Measurements from ENCODE around the gene FAM8A1. TPM values are rescaled to one million over a fixed set of nuclear protein-coding genes. Genes with fewer than 3 reads are reported as not detected.

The FAM8A1 gene
- polyA plus RNA-seq, 1 donor, result 25.5 TPM

DNA sequence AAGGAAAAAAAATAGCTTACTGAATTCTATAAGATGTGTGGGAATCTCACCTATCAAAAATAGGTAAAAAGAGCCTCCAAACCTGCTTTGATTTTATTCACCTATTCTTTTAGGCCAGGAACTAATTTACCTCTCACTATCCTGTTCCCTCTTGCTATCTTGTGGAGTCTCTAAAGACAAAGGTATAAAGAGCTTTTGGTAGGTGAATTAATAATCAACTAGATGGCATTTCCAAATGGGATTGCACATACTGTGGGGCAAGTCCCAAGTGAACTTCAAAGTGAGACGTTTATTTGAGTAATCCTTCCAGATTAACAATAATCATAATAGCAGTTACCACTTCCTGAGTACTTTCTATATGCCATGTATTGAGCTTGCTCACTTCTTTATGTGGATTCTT, 2.8 kb downstream of the FAM8A1 start:
- DNase-seq, result no peak

DNA sequence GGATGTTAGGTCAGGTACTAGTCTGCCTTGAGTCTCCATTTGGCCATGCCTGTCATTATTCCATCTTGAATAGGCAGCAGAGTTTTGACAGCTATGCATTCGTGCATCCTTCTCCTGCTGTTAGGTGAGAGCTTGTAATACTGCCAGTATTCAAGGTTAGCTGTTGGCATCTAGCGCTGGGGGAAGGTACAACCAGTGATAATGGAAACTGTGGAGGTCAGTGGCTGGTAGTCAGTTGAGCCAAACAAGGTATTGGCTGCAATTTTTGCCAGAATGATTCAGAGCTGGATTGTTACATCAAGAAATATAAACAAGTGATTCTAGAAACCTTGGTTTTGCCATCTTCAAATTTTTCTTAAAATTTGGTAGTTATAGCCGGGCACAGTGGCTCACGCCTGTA, 6.5 kb downstream of the FAM8A1 start:
- no peak for DNase-seq

DNA sequence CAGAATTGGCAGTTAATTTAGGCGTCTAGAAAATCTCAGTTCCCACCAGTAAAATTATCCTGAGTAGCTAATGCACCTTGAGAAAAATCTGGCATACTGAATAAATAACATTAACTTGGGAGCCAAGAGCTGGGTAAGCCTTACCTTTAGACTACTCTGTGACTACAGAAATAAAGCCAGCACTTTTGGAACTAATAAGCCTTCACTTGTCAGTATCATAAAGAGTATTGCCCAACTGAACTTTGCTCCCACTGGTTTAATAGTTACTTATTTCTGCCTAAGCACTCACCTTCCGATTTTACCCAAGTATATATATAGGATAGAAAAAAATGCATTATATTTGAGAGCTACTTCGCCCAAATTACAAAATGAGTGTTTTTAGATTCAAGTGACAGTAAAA, 10.7 kb downstream of the FAM8A1 start:
- DNase-seq, result no peak

DNA sequence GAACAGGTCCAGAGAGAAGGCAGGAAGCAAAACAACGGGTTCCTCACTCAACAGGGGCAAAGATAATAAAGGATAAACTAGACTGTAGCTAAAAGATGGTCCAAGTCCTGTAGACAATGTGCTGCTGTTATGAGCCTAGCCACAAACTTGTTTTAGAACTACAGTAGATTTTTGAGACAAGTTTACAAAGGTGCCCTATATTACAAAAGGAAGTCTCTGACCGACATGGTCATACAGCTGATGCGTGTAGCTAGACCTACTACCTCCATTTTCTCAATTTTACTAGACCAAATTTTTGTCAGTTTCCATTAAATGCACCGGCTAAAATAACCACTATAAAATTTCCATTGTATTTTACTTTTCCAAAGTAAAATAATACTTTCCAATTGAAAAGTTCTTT, 11.9 kb downstream of the FAM8A1 start:
- no peak for DNase-seq

DNA sequence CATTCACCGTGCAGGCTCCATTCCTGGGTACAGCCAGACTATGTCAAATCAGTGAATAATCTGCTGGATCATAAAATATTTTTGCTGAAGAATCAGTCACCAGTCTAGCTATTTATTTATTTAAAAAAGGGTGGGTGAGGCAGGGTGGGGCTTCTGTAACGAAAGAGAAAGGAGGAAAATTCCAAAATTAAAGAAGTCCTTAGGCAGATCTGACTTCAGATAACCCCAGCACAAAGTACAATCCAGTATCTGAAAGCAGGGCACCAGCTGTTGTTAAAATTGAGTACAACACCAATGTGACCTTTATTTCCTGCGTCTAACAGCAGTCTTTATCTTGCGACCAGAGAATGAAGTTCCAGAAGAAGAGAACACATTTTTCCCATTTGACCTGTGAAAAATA, 15.7 kb downstream of the FAM8A1 start:
- no peak for DNase-seq

DNA sequence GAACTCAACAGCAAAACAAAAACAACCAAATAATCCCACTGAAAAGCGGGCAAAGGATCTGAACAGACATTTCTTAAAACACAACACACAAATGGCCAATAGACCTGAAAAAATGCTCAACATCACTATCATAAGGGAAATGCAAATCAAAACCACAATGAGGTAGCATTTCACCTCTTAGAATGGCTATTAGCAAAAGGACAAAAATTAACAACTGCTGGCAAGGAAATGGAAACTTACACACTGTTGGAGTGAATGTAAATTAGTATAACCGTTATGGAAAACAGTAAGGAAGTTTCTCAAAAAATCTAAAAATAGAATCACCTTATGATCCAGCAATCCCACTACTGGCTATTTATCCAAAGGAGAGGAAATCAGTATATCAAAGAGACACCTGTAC, 20.9 kb downstream of the FAM8A1 start:
- no peak for DNase-seq

DNA sequence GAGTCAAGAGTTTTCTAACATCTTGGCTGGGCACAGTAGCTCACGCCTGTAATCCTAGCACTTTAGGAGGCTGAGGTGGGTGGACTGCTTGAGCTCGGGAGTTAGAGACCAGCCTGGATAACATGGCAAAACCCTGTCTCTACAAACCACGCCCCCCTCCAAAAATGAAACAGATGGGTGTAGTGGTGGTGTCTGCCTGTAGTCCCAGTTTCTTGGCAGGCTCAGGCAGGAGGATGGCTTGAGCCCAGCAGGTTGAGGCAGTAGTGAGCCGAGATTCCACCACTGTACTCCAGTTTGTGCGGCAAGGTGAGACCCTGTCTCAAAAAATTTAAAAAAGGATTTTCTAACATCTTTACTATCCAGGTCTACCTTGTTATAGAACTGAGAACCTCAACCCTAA, 22.0 kb downstream of the FAM8A1 start:
- no peak for DNase-seq

DNA sequence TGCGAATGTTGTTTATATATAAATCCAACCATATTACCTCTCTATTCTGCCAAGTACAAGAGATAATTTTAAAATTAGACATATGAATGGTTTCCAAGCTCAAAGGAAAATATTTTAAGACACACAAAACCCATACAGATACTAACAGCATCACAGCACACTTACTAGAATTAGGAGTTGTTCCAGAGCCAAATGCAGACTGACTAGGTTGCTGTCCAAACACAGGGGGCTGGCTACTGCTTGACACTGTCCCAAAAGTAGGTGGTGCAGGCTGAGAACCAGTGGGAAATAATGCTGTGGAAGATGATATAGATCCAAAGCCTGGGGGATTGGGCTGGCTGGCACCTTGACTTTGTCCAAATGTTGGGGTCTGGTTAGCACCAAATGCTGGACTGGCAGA, 24.3 kb downstream of the FAM8A1 start:
- DNase-seq, result no peak

DNA sequence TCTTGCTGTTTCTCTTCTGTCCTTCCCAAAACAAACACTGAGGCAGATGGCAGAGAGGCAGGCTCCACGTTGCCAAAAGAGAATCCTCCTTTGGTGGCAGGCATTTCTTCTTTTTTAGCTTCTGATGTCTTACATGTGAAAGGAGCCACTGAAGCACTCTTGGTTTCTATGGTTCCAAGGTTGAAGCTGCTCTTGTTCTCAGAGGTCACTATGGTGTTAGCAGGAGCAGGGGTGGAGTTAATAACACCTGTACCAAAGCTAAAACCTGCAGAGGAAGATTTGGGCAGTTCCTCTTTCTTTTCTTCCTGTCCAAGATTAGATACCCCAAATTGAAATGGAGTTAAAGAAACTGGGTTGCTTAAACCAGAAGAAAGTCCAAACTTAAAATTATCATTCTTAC, 28.8 kb downstream of the FAM8A1 start:
- DNase-seq, result no peak

DNA sequence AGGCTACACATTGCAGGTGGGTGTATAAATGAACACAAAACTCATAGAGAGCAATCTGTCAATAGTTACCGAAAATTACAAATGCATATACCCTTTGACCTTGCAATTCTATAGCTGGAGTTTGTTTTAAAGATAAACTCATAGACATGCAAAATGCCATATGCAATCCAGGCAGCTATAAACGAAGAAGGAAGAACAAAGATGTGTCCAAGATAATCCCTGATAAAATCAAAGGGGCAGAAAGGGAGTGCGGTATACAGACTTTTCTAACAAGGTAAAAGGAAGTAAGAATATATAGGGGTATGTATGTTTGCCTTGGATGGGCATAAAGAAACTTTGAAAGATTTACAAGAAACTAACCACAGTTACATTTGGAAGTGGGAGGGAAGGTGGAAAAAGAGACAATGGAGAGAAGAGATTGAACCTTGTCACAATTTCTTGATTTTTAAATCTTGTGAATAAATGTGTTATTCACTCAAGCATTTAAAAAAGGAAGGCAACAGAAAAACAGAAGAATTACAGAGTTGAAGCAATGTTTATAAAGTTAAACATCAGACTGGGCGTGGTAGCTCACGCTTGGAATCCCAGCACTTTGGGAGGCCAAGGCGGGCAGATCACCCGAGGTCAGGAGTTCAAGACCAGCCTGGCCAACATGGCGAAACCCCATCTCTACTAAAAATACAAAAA, 29.9 kb downstream of the FAM8A1 start:
- DNase-seq, result no peak

DNA sequence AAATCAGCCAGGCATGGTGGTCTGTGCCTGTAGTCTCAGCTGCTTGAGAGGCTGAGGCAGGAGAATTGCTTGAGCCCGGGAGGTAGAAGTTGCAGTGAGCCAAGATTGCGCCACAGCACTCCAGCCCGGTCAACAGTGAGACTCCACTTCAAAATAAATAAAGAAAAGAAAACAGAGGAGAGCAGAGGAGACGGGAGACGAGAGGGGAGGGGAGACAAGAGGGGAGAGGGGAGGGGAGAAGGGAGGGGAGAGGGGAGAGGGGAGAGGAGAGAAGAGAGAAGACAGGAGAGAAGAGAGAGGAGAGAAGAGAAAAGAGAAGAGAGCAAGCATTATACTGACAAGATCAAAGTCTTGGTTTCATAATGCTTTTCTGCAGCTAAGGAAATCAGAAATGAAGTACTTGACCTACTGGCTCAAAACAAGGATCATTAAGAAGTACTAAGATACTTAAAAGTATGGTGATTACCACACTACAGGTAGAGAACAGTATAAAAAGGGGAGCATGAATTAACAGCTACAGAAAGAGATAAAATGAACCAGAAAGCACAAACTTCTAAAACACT, 30.5 kb downstream of the FAM8A1 start:
- no peak for DNase-seq

DNA sequence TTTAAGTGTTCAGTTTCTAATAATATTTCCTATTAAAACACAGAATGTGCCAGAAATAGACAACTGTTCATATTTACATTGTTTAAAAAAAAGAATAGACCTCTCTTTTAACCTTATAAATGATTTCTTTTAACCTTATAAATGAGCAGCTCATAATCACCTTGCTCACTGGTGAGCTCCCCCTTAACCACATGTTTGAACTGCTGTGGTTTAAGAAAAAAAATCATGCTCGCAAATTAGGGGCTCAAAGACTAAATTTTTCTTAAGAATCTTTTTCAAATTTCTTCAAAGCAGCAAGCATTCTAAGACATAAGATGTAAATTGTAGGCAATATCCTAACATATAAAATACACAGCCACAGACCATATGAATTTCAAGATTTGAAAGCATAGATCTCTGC, 32.8 kb downstream of the FAM8A1 start:
- no peak for DNase-seq

DNA sequence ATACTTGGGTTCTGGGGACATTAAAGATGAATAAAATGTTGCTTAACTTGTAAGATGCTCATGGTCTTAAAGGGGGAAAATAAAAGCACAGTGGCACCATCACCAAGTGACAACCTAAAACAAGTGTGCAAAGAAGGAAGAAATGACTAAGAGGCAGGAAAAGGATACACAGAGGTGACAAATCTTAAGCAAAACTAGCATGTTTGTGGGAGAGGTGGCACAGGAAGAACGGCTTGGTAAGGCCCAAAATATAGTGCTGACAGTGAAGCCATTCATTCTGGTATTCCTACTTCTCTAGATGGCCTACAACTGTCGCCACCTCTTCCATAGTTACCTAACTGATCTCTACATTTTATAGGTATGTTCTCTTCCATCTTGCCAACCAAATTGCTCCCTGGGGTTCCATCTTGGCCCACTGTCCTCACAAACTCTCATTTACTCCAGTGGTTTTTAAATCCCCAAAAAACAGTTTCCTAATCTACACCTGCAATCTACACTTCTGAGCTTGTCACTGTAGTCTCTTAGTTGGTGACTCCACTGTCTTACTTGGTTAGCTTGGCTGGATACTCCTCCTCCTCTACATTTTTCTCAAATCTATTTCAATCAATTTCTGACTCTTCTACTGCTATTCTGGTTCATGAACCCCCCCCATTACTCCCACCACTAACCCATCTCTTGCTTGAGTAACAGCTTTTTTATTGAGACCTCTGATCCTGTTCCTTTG, 33.5 kb downstream of the FAM8A1 start:
- no peak for DNase-seq

DNA sequence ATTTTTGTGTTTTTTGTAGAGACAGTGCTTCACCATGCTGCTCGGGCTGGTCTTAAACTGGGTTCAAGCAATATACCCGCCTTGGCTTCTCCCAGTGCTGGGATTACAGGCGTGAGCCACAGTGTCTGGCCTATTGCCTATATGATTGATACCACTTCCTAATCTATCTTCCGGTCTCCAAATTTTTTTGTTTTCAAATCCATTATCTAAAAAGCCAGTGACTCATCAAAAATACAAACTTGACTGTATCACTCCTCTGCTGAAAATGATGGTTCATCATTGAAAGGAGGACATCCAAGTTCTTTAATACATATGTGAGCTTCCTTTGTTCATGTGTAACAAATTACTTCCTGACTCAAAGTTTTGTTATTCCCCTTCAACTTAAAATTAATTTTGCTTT, 35.5 kb downstream of the FAM8A1 start:
- no peak for DNase-seq

DNA sequence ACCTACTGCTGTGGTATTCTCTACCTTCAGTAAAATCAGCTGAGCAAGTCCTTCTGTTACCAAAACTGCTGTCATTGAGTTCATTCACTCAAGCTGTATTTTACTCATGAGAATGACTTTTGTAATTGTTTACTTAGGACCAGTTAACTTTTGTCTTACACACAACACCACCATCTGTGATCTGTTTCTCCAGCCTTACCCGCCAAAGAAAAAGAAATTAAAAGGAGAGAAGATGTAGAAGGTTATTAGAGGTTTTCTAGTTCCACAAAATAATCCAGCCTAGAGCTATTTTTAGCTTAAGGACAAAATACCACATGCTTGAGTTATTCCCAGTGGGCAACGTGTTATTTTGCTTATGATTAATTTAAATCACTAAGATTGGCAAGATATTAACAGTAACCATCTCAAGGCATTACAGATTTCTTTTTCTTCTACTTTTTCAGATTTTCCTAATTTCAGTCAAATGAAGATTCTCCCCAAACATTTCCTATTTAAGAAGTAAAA, 38.2 kb downstream of the FAM8A1 start:
- no peak for DNase-seq

DNA sequence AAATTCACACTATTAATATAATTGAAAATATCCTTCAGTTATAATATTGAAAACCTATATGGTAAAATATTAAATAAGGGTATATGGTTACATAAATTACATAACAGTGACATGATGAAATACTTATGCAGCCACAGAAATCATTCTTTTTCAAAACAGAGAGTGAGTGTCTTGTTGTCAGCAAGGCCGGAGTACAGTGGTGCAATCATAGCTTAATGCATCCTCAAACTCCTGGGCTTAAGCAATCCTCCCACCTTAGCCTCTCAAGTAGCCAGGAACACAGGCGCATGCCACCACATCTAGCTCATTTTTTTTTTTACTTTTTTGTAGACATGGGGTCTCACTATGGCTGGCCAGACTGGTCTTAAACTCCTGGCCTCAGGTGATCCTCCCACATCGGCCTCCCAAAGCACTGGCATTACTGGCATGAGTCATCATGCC, 40.4 kb downstream of the FAM8A1 start:
- DNase-seq, result no peak

DNA sequence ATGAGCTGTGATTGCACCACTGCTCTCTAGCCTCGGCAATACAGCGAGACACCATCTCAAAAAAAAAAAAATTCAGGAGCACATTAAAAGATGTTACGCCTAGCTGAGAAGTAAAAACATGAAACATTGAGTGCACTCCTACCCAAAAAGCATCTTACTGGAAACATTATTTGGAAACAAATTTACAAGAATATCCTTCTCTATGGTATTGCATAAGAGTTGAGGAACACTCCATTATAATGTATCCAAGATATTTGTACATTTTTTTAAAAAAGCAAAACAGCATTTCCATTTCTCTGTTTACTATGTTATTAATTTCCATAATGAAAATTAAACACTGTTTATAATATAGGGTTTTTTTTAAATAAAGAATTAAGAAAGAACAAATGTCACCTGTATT, 48.6 kb downstream of the FAM8A1 start:
- no peak for DNase-seq

DNA sequence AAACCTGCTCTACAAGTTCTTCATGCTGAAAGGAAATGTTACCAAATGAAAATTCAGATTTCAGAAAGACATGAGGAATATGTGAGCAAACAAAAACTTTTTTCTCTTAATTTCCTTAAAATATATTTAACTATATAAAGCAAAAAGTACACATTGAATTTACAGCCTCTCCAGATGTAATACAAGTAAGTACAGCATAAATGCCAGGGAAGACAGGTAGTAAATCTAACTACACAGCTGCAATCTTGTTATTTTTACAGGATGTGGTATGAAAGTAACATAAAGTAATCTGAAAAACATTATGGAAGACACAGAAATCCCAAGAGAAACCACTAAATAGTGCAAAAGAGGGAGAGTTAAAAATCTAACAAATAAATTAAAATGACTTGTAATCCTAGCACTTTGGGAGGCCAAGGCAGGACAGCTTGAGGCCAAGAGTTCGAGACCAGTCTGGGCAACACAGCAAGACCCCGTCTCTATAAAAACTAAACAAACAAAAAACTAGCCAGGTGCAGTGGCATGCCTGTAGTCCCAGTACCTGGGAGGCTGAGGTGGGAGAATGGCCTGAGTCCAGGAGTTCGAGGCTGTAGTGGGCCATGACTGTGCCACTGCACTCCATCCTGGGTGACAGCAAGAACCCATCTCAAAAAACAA, 50.7 kb downstream of the FAM8A1 start:
- no peak for DNase-seq

DNA sequence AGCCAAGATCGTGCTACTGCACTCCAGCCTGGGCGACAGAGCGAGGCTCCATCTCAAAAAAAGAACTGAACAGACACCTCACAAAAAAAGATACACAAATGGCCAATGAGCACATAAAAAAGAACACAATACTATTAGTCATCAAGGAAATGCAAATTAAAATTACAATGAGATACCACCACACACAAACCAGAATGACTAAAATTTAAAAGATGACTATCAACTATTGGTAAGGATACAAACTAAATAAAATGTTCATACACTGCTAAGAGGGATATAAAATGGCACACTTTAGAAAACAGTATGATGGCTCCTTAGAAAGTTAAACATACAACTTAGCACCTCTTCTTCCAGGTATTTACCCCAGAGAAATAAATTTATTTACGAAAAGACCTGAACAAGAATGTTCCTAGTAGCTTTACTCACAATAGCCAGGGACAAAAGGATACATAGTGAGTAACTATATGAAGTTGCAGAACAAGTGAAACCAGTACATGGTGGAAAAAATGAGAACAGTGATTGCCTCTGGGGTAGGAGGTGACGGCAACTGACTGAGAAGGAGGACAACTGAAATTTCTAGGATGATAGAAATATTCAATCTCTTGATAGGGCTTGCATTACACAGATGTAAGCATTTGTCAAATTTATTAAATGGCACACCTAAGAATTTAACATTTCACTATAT, 53.2 kb downstream of the FAM8A1 start:
- no peak for DNase-seq

DNA sequence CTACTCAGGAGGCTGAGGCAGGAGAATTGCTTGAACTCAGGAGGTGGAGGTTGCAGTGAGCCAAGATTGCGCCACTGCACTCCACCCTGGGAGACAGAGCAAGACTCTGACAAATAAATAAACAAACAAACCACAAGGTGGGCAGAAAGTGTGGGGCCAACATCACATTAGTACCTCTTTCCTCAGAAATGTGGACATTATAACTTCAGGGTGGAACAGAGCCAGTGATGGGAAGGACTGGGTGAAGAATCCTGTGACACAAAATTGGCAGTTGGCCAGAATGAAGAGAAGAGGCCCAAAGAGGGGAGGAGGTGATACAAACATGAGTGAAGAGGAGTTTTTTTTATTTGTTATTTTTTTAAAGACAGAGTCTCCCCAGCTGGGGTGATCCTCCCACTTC, 56.0 kb downstream of the FAM8A1 start:
- DNase-seq, result no peak

DNA sequence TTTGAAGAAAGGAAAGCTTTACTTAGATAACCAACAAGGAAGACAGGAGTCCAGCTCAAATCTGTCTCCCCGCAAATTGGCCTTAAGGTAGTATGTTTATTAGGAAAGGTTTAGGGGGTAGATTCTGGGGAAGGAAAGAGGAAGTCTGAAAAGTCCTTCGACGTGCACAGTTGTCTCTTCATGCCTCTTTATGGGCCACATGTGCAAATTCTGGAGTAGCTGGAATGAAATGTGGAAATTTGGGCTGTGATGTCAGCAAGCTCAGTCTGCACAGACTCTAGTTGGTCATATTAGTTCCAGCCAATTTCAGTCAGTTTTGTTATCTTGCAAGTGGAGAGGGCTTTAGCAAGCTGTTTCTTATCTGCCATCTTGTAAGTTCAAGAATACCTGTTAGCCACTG, 56.5 kb downstream of the FAM8A1 start:
- no peak for DNase-seq
